ENCODE results near the gene USP12. TPM values are rescaled to one million over a fixed set of nuclear protein-coding genes. Genes with fewer than 3 reads are reported as not detected.

USP12 gene
- polyA plus RNA-seq, 3 donors = 12.8 to 23.4 (median 14.5) TPM

- Histone ChIP-seq H3K79me2 (ENCODE audit: insufficient read depth, low read length) (peaks cover 91% of the 10 kb centered on the region), H3K9me3 (replicated peaks in 1 of 2; ENCODE audit: control insufficient read depth in 1 of 2, insufficient read depth in 1 of 2, low read length in 2 of 2) (peaks cover 15 to 29% of the 10 kb centered on the region in 2 donors), H3K4me1 (ENCODE audit: control insufficient read depth in 1 of 2, insufficient read depth in 2 of 2, low read length in 2 of 2) (peaks cover 0 to 9% of the 10 kb centered on the region in 2 donors), H3K27me3 (ENCODE audit: control insufficient read depth in 2 of 2, insufficient read depth in 2 of 2, low read length in 2 of 2) (no peaks in the 10 kb centered on the region), H3K4me2 (replicated peaks; ENCODE audit: extremely low read depth, low read length, poor library complexity, severe bottlenecking) (no peak overlapping the region), H2AFZ (ENCODE audit: insufficient read depth, low read depth, low read length, poor library complexity, severe bottlenecking) (no peak overlapping the region), H4K20me1 (ENCODE audit: insufficient read depth, low read length) (peaks cover 82% of the 10 kb centered on the region), H3K36me3 (replicated peaks in 1 of 2; ENCODE audit: control insufficient read depth in 1 of 2, insufficient read depth in 2 of 2, low read length in 2 of 2) (peaks cover 0 to 8% of the 10 kb centered on the region in 2 donors), H3K27ac (ENCODE audit: low read depth in 1 of 2, low read length in 2 of 2) (no peak overlapping the region), H3K9ac (ENCODE audit: insufficient read depth, low read length, poor library complexity, severe bottlenecking) (no peak overlapping the region), H3K4me3 (replicated peaks in 1 of 3; ENCODE audit: low read depth in 2 of 3, low read length in 3 of 3) (no peak overlapping the region)
- Mint-ChIP-seq H3K9me3 (peaks cover 10 to 42% (median 23%) of the 10 kb centered on the region in 7 donors), H3K36me3 (peaks cover 6 to 16% of the 10 kb centered on the region in 2 donors), H3K4me1 (peaks cover 22% of the 10 kb centered on the region), H3K27ac (no peak overlapping the region), H3K27me3 (ENCODE audit: low read depth in 3 of 3) (peaks cover 0 to 2% (median 0%) of the 10 kb centered on the region in 3 donors), H3K4me3 (no peak overlapping the region)
- intact Hi-C loops (cut with micrococcal nuclease) = no loop called here
- 98% methylated on average over 5 of the region's 8 CpGs for WGBS (ENCODE audit: insufficient coverage)
- no peak for DNase-seq
- no peak for TF ChIP-seq CTCF (IDR thresholded peaks at IDR 0.05)
Measured at GRCh38 chr13:27128825-27129627, 42.6 kb downstream of the USP12 start.

- Mint-ChIP-seq H3K27me3 (ENCODE audit: low read depth in 3 of 3) (peaks cover 0 to 2% (median 0%) of the 10 kb centered on the region in 3 donors), H3K4me3 (no peak overlapping the region), H3K9me3 (peaks cover 19 to 55% (median 38%) of the 10 kb centered on the region in 7 donors), H3K36me3 (peaks cover 15 to 23% of the 10 kb centered on the region in 2 donors), H3K4me1 (peaks cover 20% of the 10 kb centered on the region), H3K27ac (peak overlapping the region in 1 of 7 donors; percentile 7)
- H3K4me3 ChIP-seq (replicated peaks in 1 of 3; ENCODE audit: low read depth in 2 of 3, low read length in 3 of 3) = no peak overlapping the region
- H3K27ac ChIP-seq (ENCODE audit: low read depth in 1 of 2, low read length in 2 of 2) = peak overlapping the region in 1 of 2 donors; percentile 25
- intact Hi-C loops (cut with micrococcal nuclease) = no loop called here
- H4K20me1 ChIP-seq (ENCODE audit: insufficient read depth, low read length) = peaks cover 62% of the 10 kb centered on the region
- H3K4me2 ChIP-seq (replicated peaks; ENCODE audit: extremely low read depth, low read length, poor library complexity, severe bottlenecking) = no peak overlapping the region
- H3K9ac ChIP-seq (ENCODE audit: insufficient read depth, low read length, poor library complexity, severe bottlenecking) = no peak overlapping the region
- peaks cover 26 to 45% of the 10 kb centered on the region in 2 donors for H3K9me3 ChIP-seq (replicated peaks in 1 of 2; ENCODE audit: control insufficient read depth in 1 of 2, insufficient read depth in 1 of 2, low read length in 2 of 2)
- no peak for TF ChIP-seq CTCF (IDR thresholded peaks at IDR 0.05)
- peaks cover 86% of the 10 kb centered on the region for H3K79me2 ChIP-seq (ENCODE audit: insufficient read depth, low read length)
- no peak for DNase-seq
- no peak overlapping the region for H2AFZ ChIP-seq (ENCODE audit: insufficient read depth, low read depth, low read length, poor library complexity, severe bottlenecking)
- H3K27me3 ChIP-seq (ENCODE audit: control insufficient read depth in 2 of 2, insufficient read depth in 2 of 2, low read length in 2 of 2) = no peaks in the 10 kb centered on the region
- H3K36me3 ChIP-seq (replicated peaks in 1 of 2; ENCODE audit: control insufficient read depth in 1 of 2, insufficient read depth in 2 of 2, low read length in 2 of 2) = peaks cover 0 to 15% of the 10 kb centered on the region in 2 donors
- peaks cover 0 to 9% of the 10 kb centered on the region in 2 donors for H3K4me1 ChIP-seq (ENCODE audit: control insufficient read depth in 1 of 2, insufficient read depth in 2 of 2, low read length in 2 of 2)
Measured at GRCh38 chr13:27126859-27127258, 44.8 kb downstream of the USP12 start.

All from CD14-positive monocyte (primary cell).